NCI-H526 treated with DMSO at 0.1 percent for 48 hours (cell line): Measurements from ENCODE around the gene SLC17A5.
"Not testable (repeated sequence)": the region's sequence is repeated elsewhere in the genome, so short reads cannot be mapped to it uniquely, and the experiment has no call there.

ENCODE experiments used
- DNase-seq: peaks from one replicate; lab custom pipeline; 2025; lab: John Stamatoyannopoulos, UW

The SLC17A5 gene

GRCh38 chr6:73565767-73566485 lies 87.9 kb downstream of the SLC17A5 start:
- DNase-seq = no peak

- DNase-seq = no peak
Observed at GRCh38 chr6:73564578-73565345, 89.0 kb downstream of the SLC17A5 start.

- DNase-seq = no peak
Observed at GRCh38 chr6:73562558-73562957, 91.2 kb downstream of the SLC17A5 start.

GRCh38 chr6:73560853-73561407 lies 92.9 kb downstream of the SLC17A5 start:
- DNase-seq = no peak

GRCh38 chr6:73560182-73560732 lies 93.5 kb downstream of the SLC17A5 start:
- DNase-seq = no peak

- not testable (repeated sequence) for DNase-seq
Observed at GRCh38 chr6:73559399-73559794, 94.4 kb downstream of the SLC17A5 start.

- no peak for DNase-seq
Observed at GRCh38 chr6:73558624-73559398, 95.0 kb downstream of the SLC17A5 start.

- DNase-seq = no peak
Observed at GRCh38 chr6:73556836-73557235, 97.0 kb downstream of the SLC17A5 start.

- not testable (repeated sequence) for DNase-seq
Observed at GRCh38 chr6:73555380-73555949, 98.3 kb downstream of the SLC17A5 start.

GRCh38 chr6:73551115-73551514 lies 102.7 kb downstream of the SLC17A5 start:
- DNase-seq = not testable (repeated sequence)

- no peak for DNase-seq
Observed at GRCh38 chr6:73548458-73549446, 105.0 kb downstream of the SLC17A5 start.

GRCh38 chr6:73547036-73547435 lies 106.8 kb downstream of the SLC17A5 start:
- DNase-seq = no peak
